HG02798 (cell line): ENCODE measurements around the gene SLC10A7.
A peak's percentile ranks its signal among the peaks of the same experiment; 100 is the strongest.

Experiments
- ATAC-seq: cut with Tn5 transposase; IDR thresholded peaks from one replicate; pipeline ENCODE4 v1.9.1; 2021; ENCODE audit warnings: mild to moderate bottlenecking; ENCODE audit not compliant: unreplicated experiment, poor library complexity

Gene SLC10A7

DNA sequence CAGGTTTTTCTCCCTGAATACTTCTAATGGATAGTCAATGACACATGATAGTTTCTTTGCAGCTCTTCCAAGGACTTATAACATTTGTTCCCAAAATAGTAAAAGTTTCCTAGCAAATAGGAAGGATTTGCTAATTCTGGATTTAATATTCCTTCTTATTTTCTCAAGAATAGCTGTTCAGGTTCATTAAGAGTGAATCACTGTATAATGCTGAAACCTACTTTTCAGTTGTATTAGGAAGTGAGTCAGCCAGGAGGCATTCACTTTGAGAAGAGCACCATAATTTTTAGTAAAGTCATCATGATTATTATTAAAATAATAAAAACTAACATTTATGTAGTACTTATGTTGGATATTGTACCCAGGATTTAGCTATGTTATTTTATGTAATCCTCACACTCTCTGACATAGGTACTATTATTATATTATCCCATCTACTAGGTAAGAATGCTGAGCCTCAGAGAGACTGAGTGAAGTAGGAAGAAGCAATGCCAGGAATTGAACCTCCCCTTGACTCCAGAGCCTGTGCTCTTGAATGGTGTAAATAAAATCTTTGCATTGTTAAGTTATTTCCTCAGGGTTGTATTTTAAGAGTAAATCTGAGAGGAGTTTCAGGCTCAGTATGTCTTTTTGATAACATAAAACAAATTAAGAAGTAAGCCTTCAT is 192.6 kb downstream of the SLC10A7 start:
- no peak for ATAC-seq

DNA sequence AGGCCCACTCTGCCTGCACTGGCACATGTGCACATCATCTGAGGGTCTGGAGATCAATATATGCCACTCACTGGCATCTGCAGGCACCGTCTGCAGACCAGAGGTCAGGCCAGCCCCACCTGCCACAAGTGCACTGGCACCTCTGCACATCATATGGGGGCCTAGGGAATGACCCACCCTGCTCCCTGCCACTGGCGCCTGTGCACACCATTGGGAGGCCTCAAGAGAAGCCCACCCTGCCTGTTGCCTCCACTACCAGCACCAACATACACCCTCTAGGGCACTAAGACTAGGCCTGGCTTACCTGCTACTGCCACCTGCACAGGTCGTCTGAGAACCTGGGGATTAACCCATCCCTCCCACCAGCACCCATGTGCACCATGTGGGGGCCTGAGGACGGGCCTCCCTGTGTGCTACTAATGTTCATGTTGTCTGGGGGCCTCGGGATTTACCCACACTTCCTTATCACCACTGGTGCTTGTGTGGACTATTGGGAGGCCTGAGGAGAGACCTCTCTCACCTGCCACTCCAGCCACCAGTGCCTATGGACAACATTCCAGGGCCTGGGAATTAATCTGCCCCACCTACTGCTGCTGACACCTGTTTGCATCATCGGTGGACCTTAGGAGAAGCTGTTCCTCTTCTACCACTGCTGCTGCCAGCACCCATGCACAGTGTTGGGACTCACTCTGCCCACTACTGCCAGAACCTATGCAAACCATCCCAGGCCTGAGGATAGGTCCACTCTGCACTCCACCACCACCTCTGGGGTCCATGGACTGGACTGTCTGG is 193.7 kb downstream of the SLC10A7 start:
- ATAC-seq, result no peak

DNA sequence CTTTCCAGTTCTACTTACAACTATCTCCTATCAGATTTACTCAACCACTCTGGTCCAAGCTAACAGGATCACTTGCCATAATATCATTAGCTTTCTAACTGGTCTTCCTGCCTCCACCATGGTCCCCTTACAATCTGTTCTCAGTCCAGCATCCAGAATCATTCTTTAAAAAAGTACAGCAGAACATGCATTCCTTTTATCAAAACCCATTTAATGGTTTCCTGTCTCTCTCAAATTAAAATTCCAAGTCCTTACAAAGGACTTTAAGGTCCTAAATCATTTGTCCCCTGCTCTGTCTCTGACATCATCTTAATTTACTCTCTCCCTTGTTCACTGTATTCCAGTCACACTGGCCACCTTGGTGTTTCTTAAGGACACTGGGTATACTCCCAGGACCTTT is 202.8 kb downstream of the SLC10A7 start:
- ATAC-seq, result no peak

DNA sequence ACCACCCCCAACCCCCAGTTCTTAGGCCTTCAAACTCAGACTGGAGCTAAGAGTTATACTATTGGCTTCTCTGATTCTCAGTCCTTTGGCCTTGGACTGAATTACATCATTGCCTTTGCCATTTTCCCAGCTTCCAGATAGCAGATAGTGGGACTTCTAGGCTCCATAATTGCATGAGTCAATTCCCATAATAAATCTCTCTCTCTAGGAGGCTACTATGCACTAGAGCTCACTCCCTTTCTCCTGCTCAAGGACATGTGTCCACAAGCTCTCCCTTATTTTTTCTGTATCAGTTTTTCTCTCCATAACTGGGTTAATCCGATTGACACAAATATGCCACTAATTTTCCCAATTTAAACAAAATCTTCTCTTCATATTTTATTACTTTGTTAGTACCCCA is 204.0 kb downstream of the SLC10A7 start:
- no peak for ATAC-seq

DNA sequence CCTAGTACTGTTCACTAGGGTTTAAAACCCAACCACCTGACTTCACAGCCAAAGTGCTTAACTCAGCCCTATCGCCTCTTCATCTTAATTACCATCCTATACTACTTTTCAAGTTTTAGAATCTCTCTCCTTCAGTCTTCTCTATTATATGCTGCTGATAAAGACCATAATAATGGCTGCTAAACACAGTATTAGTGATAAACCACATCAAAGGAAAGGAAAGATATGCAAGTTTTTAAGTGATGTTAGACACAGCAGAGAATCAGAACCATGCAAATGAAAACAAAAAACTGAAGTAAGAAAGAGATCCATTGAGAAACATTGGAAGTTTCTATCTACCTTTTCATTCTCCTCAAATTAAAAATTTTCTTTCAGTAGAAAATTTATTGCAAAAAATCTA is 206.6 kb downstream of the SLC10A7 start:
- no peak for ATAC-seq

DNA sequence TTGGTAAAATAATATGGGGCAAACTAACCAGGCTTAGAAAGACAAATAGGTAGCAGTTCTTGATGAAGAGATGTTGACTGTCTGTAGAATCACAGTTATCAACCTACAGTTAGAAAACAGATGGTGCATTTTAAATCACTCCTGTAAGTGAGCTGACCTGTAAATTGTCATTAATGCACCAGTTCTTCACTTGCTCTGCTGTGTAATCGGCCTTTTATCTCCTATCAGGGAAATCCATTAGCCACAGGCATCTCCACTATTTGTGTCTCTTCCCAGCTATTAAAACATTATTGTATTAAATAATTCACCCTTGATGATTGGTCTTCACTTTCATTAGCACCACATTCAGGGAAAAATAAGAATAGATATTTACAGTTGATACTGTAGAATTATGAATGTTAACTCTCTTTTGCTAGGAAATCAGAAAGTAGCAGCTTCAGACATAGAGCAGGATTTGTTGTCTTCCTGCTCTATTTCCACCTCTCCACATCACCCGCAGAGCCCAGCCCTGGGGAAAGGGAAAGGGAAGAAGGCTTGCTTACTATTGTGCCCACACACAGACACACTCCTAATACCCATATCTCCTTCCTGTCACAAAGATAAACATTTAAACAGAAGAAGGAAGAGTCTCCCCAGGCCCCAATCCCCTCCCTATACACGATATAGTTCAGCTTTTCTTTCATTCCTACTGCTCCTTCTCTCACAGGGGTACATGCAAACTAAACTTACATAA is 210.3 kb downstream of the SLC10A7 start:
- no peak for ATAC-seq

DNA sequence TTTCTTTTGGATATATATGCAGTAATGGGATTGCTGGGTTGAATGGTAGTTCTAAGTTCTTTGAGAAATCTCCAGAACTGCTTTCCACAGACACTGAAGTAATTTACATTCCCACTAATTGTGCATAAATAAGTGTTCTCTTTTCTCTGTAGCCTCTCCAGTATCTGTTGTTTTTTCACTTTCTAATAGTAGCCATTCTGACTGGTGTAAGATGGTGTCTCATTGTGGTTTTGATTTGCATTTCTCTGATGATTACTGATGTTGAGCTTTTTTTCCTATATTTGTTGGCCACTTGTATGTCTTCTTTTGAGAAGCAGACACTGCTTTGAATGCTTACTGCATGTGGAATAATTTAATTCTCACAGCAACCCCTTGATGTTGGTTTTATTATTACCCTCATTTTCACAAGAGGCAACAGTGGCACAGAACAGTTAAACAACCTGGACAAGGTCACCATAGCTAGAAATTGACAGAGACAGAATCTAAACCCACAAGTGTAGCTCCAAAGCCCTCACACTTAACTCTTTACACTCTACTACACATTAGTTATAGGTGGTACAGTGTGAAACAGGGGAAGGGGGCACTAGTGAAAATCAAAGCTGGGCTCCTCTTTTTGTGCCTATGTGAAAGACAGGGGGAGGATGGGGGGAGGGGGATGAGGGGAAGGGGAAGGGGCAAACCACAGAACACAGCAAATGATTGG is 211.3 kb downstream of the SLC10A7 start:
- ATAC-seq, result peak; percentile 91

DNA sequence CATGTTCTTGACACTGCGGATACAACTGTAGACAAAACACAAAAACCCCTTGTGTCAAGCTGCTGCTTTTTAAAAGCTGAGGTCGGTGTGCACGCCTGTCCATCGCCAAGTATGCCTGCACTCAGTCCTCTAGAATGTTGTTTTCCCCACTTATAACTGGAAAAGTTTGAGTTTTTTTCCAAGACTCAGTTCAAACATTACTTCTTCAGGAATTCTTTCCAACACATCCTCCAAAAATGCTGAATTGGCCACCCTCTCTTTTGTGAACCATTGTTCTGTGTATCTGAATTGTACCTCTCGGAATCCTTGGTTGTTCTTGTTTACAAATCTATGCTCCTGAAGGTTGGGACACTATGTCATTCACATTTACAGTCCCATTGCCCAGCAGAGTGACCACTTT is 212.8 kb downstream of the SLC10A7 start:
- no peak for ATAC-seq

DNA sequence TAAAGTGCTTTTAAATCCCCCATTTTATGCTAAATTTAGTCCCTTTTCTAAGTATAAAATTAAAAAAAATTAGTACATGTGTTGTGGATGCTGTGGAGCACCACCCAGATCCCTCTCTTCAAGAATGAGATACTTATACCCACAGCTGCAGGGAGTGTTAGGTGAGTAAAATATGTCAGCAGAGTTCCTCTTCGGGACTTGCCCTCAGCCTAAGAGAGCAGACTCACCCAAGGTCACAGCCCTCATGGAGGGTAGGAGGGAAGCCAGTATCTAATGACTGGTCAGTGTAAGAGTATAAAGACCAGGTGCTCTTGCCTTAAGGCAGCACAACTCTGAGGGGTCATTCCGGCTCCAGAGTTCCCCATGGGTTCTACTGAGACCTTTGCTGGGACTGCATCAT is 218.9 kb downstream of the SLC10A7 start:
- no peak for ATAC-seq

DNA sequence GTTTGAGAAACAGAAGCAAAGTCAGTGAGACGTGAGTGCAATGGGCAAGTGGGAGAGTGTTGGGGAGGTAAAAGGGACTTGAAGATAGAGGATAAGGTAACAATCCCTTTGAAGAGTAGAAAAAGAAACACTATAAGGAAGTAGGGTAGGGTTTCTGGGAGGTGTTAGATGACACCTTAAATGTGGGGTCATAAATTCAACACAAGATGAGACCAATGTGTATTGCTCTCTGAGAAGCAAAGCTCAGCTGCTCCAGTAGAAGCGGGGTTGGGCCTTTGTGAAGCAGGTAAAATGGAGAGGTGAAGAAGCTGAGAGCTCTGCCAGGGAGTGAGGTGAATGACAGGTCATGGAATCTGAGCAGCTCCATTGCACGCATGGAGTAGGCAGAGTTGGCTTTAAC is 222.1 kb downstream of the SLC10A7 start:
- ATAC-seq, result no peak

DNA sequence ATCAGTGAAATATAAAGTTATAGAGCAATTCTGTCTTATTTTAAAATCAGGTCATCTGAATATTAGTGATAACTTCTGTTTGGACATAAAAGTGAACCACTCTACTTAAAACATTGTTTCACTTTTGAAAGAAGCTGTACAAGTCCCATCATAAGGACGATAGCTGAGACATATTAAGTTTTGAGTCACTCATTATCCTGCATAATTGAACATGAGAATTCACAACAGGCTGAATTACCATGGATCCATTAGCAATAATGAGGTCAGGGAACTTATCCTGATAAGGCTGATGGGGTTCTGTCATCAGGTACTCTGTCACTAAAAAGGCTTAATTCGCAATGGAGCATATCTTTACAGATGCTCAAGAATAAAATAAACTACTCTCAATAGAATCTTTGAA is 227.0 kb downstream of the SLC10A7 start:
- no peak for ATAC-seq

DNA sequence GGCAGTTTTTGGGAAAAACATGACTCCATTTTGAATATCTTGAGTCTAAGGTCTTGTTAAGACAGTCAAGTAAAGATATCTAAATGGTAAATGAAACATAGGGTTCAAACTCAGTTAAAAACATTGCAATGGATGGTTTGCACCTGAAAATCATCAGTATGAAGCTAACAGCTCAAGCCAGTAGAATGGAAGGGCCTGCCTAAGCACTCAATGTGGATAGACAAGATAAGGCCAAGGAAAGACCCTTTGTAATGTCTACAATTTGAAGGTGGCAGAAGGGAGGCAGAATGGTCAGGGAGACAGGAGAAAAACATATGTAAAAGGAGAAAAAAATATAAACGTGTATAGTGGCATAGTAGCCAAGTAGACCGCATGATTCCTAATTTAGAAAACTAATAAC is 229.2 kb downstream of the SLC10A7 start:
- no peak for ATAC-seq

DNA sequence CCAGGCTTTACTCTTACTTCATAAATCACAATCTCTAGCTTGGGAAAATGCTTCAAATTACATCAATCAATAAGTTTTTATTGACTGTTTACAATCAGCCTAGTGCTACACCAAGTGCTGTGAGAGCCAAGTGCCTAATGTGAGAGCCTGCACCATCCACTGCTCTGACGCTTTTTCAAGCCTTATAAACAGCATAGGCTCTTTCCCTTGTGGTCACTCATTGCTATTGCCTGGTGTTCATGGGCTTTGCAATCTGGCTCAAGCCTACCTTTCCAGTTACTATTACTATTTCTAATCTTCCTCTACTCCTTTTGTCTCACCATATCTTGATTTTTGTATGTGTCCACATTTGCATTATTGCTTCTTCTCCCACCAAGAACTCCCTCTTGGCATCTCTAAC is 230.4 kb downstream of the SLC10A7 start:
- ATAC-seq, result no peak

DNA sequence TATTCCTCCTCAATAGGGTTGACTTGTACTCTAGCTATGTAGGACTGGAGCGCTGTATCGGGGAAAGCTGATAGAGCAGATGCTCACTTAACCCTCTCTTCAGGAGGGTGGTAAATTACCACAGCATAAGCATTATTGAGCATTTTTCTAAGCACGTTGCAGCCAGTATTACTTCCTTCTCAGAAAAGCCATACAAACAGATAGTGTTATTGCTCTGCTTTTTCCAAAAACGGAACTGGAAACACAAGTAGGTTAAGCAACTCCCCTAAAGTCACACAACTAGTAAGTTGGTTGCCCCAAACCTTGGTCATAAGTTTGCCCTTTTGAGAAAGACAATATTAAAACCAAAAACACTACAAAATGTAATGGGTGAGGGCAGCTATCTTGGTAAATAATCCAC is 233.5 kb downstream of the SLC10A7 start:
- ATAC-seq, result no peak

DNA sequence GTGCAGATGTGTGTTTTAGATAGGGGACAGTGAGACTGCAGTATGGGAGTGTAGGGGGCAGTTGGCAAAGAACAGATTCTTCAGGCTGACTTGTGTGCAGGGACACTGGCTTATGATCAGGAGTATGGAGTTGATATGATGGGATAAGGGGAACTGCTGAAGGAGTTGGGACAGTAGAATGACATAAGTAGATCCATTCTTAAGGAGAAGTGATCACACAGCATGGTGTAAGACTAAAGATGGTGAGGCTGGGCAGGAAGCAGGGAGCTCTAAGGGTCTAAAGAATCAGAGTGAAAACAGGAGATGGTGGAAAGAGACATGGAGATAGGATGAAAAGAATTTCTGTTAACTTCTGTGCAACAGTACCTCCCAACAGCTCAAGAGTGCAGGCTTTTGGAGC is 236.7 kb downstream of the SLC10A7 start:
- ATAC-seq, result no peak

DNA sequence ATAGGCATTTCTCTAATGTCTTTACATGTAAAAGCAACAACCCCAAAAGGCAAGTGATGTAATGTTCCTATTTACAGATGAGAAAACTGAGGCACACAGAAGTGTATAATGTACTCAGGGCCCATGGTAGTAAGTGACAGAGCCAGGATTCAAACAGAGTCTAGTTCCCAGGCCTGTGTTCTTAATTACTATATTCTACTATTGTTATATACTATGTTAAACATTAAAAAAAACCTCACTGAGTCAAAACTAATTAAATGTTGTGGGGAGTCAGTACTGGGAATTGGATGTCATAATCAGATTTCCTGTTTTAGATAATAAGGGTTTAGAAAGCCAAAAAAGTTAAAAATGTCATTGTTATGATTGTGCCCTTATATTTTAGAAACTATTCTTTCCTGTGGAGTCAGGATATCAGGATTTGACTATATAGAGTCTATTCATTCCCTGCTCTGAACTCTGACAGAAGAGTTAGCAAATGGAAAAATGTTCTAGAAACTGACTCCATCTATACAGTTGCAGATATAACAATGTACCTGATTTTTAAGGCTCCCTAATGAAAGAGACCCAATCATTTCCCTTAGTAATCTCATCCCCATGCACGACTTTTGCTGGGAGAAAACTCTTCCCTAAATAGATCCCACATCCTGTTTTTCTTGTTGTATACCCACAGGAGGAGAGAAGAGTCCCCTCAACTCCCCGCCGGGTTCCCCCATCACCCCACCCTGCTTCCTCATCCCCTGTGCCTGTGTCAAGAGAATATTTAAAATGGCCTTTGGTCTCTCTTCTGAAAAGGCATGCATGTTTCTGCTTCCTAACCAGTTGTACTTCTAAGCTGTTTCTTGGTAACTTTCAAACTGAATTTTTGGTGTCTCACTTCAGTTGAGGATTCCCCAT is 237.7 kb downstream of the SLC10A7 start:
- ATAC-seq, result no peak

DNA sequence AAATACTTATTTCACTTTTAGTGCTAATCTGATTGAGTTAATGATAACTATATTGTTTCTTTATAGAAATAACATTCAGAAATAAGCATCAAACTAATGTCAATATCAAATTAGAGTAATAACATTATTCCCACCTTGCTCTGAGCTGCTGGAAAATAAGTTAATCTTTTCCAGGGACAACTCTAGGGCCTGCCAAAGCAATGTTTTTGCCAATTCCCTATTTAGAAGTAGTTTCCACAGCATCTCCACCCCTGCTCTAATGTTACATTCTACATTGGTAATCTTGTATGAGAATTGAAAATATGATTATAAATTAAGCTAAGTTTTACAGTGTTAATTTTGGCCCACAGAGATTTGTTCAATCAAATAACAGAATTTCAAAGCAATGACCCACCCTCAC is 239.1 kb downstream of the SLC10A7 start:
- ATAC-seq, result no peak

DNA sequence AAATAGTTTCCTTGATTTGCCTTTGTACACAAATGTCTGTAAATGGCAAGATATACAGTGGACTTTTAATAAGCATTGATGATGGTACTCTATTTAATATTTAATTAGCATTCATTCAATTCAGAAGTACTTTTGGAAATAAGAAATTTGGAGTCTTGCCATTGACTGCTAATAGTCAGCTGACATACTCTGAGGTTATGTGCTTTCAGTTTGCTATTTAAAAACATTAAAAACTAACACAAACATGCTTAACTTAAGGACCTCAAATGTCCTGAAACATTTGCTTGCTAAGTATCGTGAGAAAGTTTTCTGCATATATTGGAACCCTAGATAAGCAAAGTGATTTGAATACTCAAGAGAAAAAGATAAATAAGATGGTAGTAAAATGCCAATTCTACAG is 242.8 kb downstream of the SLC10A7 start:
- ATAC-seq, result no peak

DNA sequence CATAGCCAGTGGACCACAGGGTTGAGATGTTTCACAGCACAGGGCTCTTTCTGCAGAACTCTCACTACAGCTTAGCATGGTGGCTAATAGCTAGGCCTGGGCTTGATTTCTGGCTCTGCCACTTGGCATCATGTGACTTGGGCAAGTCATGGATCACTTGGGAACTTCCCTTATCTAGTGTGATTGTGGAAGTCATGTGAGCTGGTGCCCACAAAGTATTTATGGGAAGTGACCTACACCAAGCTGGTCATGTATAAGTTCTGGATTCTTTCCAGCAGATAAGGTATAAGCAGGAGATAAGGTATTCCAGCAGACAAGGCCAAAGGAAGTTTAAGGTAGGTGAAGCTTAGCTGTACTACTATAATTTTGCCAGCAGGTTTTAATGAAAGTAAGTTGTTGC is 246.4 kb downstream of the SLC10A7 start:
- no peak for ATAC-seq

DNA sequence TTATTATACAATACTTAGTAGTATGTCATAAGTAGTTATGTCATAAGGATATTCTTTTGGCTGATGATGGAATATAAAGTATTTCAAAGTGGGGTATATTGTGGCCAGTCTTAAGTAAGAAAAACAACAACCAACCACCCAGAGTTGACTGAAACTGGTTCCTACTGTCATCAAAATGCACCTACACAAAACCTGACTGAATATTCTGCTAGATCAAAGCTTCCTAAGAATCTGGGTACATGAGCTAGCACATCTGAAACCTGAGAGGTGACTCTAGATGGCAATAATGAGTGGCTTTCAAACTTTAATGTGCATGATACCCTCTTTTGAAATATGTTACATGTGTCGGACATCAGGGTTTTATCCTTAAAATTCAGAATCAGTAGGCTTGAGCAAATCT is 247.0 kb downstream of the SLC10A7 start:
- ATAC-seq, result no peak
